ELR (cell line): Measurements from ENCODE around the gene CACYBP.
A peak's percentile ranks its signal among the peaks of the same experiment; 100 is the strongest.
"Not testable (repeated sequence)": the region's sequence is repeated elsewhere in the genome, so short reads cannot be mapped to it uniquely, and the experiment has no call there.

Experiments used
- DNase-seq: peaks from one replicate; pipeline ENCODE4 v3.0.0-alpha.2; 2015; ENCODE audit warnings: low read depth

Gene CACYBP

GRCh38 chr1:175013445-175013844 is 13.7 kb downstream of the CACYBP start:
- DNase-seq, result no peak

- peak; percentile 86 for DNase-seq
These were observed 15.5 kb downstream of the CACYBP start for GRCh38 chr1:175015243-175015642.

- no peak for DNase-seq
These were observed 19.8 kb downstream of the CACYBP start for GRCh38 chr1:175019524-175019923.

GRCh38 chr1:175023043-175023921 is 23.5 kb downstream of the CACYBP start, which contains the start of gene MRPS14:
TSS of gene MRPS14 (minus strand) at chr1:175023425. CDS start at chr1:175023408, 17 bp downstream.
- DNase-seq, result peak; percentile 98

- DNase-seq, result not testable (repeated sequence)
These were observed 24.1 kb downstream of the CACYBP start for GRCh38 chr1:175023922-175024242.

- DNase-seq, result no peak
These were observed 25.0 kb downstream of the CACYBP start for GRCh38 chr1:175024773-175025172.

GRCh38 chr1:175033953-175034352 is 34.2 kb downstream of the CACYBP start:
- no peak for DNase-seq

GRCh38 chr1:175034775-175035174 is 35.0 kb downstream of the CACYBP start:
- no peak for DNase-seq

GRCh38 chr1:175035865-175036264 is 36.1 kb downstream of the CACYBP start:
- no peak for DNase-seq

- DNase-seq, result no peak
These were observed 36.7 kb downstream of the CACYBP start for GRCh38 chr1:175036476-175036875.

- DNase-seq, result no peak
These were observed 37.7 kb downstream of the CACYBP start for GRCh38 chr1:175037416-175037815.

- DNase-seq, result no peak
These were observed 40.7 kb downstream of the CACYBP start for GRCh38 chr1:175040324-175040879.

GRCh38 chr1:175042650-175043049 is 42.9 kb downstream of the CACYBP start:
- no peak for DNase-seq

GRCh38 chr1:175043824-175044223 is 44.1 kb downstream of the CACYBP start:
- DNase-seq, result no peak

- not testable (repeated sequence) for DNase-seq
These were observed 44.8 kb downstream of the CACYBP start for GRCh38 chr1:175044591-175044990.

GRCh38 chr1:175045097-175045496 is 45.4 kb downstream of the CACYBP start:
- DNase-seq, result no peak

- no peak for DNase-seq
These were observed 45.8 kb downstream of the CACYBP start for GRCh38 chr1:175045519-175045918.

GRCh38 chr1:175050992-175051391 is 51.2 kb downstream of the CACYBP start:
- DNase-seq, result no peak

- DNase-seq, result no peak
These were observed 55.0 kb downstream of the CACYBP start for GRCh38 chr1:175054736-175055135.
